ENCODE data around the gene DYNLRB1.

DNA sequence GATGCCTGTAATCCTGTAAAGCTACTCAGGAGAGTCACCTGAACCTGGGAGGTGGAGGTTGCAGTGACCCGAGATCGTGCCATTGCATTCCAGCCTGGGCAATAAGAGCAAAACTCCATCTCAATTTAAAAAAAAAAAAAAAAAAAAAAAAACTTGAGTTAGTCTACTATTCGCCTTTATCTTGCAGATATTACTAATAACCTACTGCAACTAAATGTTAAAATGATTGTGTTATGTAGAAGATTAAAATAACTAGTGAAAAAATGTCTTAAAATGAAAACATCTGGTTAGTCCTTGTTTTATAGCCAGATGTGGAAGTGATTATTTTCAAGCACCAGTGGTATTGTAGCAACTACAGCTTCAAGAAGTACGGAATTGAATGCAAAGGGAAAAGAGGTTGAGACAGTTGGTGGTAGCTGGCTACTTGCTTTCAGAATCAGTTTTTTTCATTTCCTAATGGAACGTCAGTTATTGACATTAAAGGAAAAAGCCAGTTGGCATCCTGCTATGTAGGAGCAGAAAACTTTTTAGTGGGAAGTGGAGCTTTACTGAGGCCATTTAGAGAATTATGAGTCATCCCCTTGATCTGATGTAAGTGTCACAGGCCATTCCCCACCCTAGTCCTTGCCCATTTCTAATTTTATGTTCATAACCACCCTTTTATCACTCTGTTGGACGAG, 43.8 kb upstream of the DYNLRB1 start:
- TF ChIP-seq TAF1 (IDR thresholded peaks at IDR 0.05; ENCODE audit: borderline replicate concordance, low read depth, low read length) = no peak
- TF ChIP-seq POLR2A (IDR thresholded peaks at IDR 0.05; ENCODE audit: low read depth, low read length) = no peak

Measured in GM12892 (cell line).